Lower lobe of right lung (tissue), 2 donors: ENCODE measurements around the gene GOT1. TPM values are rescaled to one million over a fixed set of nuclear protein-coding genes. Genes with fewer than 3 reads are reported as not detected.

ENCODE experiments used
- ATAC-seq, 2 donors: fragments of 200-7000 bp; cut with Tn5 transposase; one replicate each; pipeline ENCODE4 v1.9.1; 2020 to 2022; ENCODE audit warnings: mild to moderate bottlenecking in 2 of 2, moderate library complexity in 2 of 2
- DNase-seq: peaks from one replicate; pipeline ENCODE4 v3.0.0-alpha.2; 2020
- H3K27ac ChIP-seq: fragments of 200-600 bp; one replicate; pipeline ENCODE4 v1.8.0; 2022
- H3K27me3 ChIP-seq: fragments of 200-600 bp; one replicate; pipeline ENCODE4 v1.8.0; 2022; ENCODE audit warnings: low read depth
- H3K36me3 ChIP-seq: fragments of 200-600 bp; one replicate; pipeline ENCODE4 v1.8.0; 2022; ENCODE audit warnings: mild to moderate bottlenecking
- H3K4me1 ChIP-seq: fragments of 200-600 bp; one replicate; pipeline ENCODE4 v1.8.0; 2022
- H3K4me3 ChIP-seq: fragments of 200-600 bp; one replicate; pipeline ENCODE4 v1.8.0; 2022; ENCODE audit warnings: mild to moderate bottlenecking
- H3K9me3 ChIP-seq: fragments of 200-600 bp; one replicate; pipeline ENCODE4 v1.8.0; 2022
- intact Hi-C: fragments of 100-400 bp; cut with DNase I; formaldehyde crosslinking; loops from one replicate; pipeline ENCODE4 v1.11.0; 2022
- total RNA-seq: library from RNA; stranded (reverse); fragmentation: NEBNext Ultra II Directional; extraction: Animal tissue kit (Norgen Biotek cat#: 25700); gene quantifications from one replicate; pipeline ENCODE4 v1.2.1, GENCODE V29; 2021
- TF ChIP-seq, protein P1 (sequence below): fragments of 200-600 bp; IDR thresholded peaks from one replicate; pipeline ENCODE4 v1.8.0; 2022; ENCODE audit warnings: antibody characterized with exemption, mild to moderate bottlenecking
- donor health status: DM: no; HTN: yes; CAD: no; lungs with severe emphysema.

Gene GOT1
- total RNA-seq, 1 donor from 2014 or later = 16.9 TPM

DNA sequence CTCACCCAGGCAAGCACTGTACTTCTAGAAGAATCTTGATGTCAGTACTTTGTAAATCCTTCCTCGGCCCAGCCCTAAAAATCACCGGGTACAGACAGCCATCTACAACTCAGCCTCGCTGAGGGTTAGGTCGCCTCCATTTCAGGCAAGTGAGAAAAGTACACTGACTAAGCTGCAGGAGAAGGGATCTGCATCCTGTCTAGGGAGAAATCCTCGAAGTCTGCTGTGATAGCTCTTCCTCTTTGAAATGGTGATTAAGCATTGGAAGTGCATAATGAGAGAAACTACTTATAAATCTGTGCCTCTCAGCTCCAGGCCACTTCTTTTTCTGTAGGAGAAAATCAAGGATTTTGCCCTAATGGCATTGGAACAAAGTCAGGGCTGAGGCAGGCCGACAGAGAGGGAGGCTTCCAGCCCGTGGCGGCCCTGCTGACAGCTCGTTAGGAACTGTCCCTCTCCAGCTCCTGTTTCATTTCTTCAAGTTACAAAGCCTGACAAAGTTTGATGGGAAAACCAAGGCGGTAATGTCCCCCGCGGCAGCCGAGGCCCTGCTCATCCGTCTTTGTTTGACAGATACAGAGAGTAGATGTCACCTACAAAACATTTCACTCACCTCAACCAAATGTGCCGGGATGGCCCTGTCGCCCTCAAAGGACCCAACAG, 14.1 kb upstream of the GOT1 start:
- ATAC-seq = no peak
- Histone ChIP-seq H3K9me3 (no peaks in the 10 kb centered on the region), H3K4me1 (no peaks in the 10 kb centered on the region), H3K36me3 (no peaks in the 10 kb centered on the region), H3K27ac (no peak overlapping the region), H3K27me3 (peaks cover 5% of the 10 kb centered on the region), H3K4me3 (no peak overlapping the region)
- intact Hi-C loops = no loop called here
- DNase-seq = no peak
- TF ChIP-seq, protein P1, sequence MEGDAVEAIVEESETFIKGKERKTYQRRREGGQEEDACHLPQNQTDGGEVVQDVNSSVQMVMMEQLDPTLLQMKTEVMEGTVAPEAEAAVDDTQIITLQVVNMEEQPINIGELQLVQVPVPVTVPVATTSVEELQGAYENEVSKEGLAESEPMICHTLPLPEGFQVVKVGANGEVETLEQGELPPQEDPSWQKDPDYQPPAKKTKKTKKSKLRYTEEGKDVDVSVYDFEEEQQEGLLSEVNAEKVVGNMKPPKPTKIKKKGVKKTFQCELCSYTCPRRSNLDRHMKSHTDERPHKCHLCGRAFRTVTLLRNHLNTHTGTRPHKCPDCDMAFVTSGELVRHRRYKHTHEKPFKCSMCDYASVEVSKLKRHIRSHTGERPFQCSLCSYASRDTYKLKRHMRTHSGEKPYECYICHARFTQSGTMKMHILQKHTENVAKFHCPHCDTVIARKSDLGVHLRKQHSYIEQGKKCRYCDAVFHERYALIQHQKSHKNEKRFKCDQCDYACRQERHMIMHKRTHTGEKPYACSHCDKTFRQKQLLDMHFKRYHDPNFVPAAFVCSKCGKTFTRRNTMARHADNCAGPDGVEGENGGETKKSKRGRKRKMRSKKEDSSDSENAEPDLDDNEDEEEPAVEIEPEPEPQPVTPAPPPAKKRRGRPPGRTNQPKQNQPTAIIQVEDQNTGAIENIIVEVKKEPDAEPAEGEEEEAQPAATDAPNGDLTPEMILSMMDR = no peak

DNA sequence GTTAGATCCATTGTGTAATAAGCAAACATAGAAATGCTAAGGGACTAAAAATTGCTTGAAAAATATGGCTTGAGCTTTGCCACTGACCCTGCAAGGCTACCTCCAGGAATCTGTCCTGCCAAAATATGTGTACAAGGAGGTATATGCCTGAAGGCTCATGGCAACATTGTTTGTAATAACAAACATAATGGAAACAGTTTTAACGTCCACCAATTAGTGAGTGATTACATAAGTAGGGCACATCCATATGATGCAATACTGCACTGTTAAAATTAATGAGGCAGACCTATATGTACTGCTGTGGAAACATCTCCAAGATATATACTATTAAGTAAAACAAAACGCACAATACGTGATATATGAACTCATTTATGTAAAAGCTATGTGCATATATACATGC, 13.1 kb upstream of the GOT1 start:
- TF ChIP-seq, protein P1 = no peak
- intact Hi-C loops = no loop called here
- no peak overlapping the region for H3K4me3 ChIP-seq
- no peak overlapping the region for H3K27ac ChIP-seq
- H3K27me3 ChIP-seq = no peaks in the 10 kb centered on the region
- no peaks in the 10 kb centered on the region for H3K9me3 ChIP-seq
- ATAC-seq = no peak
- H3K4me1 ChIP-seq = no peaks in the 10 kb centered on the region
- DNase-seq = no peak
- H3K36me3 ChIP-seq = no peaks in the 10 kb centered on the region

DNA sequence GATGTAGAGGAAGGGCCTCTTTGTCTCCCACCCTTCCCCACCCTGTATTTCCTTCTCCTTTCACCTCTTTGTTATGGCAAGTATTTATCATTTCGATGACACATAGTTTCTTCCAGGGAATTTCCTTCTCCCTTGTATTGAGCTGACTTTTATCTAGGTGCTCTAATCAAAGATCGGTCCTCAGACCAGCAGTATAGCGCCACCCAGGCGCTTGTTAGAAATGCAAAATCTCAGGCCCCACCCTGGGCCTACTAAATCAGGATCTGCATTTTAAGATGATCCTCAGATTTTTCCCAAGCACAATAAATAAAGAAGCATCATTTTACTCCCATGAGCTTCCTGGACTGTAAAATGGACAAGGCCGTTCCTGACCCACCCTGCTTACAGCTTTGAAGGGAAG, 12.0 kb upstream of the GOT1 start:
- no peak for ATAC-seq
- no peaks in the 10 kb centered on the region for H3K9me3 ChIP-seq

DNA sequence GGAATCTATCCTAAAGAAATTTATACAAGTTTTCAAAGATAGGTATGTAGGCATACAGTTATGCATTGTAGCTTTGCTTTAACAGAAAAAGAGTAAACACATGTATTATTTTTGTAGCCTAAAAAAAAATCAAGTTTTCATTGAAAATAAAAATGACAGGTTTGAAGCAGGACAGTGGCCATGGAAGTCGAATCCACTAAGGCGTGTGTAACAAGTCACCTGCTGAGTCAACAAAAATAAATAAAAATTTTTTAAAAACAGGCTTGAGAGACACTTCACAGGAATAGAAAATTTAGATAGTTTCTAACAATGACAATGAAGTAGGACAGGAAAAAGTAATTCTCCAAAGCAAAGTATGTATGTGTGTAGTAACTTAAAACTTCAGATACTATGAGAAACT, 8.5 kb upstream of the GOT1 start:
- intact Hi-C loops = no loop called here
- Histone ChIP-seq H3K27me3 (no peaks in the 10 kb centered on the region), H3K4me3 (no peak overlapping the region), H3K27ac (no peak overlapping the region), H3K4me1 (no peaks in the 10 kb centered on the region), H3K36me3 (peaks cover 7% of the 10 kb centered on the region), H3K9me3 (no peaks in the 10 kb centered on the region)
- ATAC-seq (no peak), DNase-seq (no peak)
- TF ChIP-seq, protein P1 = no peak

More for the DNA sequence above, 12.0 kb upstream of the GOT1 start:
- no peaks in the 10 kb centered on the region for H3K27me3 ChIP-seq
- TF ChIP-seq, protein P1 = no peak
- H3K27ac ChIP-seq = no peak overlapping the region
- peaks cover 6% of the 10 kb centered on the region for H3K36me3 ChIP-seq
- DNase-seq = no peak
- no peaks in the 10 kb centered on the region for H3K4me1 ChIP-seq
- intact Hi-C loops = no loop called here
- H3K4me3 ChIP-seq = no peak overlapping the region

DNA sequence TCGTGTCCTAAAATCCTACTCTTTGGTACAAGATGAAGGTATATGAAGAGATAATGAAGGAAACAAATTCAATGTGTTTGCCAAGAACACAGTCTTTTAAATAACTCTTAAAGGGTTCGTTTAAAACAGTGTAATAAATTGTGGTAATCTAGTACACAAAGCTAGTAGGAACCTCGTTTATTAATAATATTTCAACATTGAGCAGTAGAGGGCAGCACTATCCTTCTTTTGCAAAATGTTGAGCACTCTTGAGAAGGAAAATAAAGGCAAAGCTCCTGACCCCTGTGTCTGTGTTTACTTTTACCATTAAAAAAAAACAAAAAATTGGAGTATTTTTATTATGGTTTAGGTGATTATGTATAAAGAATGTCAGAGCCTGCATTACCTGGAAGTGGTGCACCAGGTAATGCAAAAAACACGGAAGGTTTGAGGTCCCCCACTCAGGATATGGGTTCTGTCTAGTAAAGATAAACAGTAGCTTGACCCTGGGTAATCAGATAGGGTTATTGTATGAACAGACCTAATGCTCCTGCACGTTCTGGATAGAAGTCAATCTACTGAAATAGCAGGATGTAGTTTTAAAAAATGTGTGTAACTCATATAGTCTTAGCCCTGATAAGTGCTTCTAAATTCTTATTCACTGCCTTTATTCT, 5.7 kb upstream of the GOT1 start:
- peaks cover 10% of the 10 kb centered on the region for H3K36me3 ChIP-seq
- no peaks in the 10 kb centered on the region for H3K27me3 ChIP-seq
- DNase-seq (no peak), ATAC-seq (peak; percentile 54 to 61)
- H3K9me3 ChIP-seq = no peaks in the 10 kb centered on the region
- peaks cover 10% of the 10 kb centered on the region for H3K4me1 ChIP-seq
- TF ChIP-seq, protein P1 = peak; percentile 53
- no peak overlapping the region for H3K27ac ChIP-seq
- intact Hi-C loops = no loop called here
- H3K4me3 ChIP-seq = no peak overlapping the region
